Tibial nerve (tissue), 4 donors: ENCODE data around the gene MYMK.
"Not testable (repeated sequence)": the region's sequence is repeated elsewhere in the genome, so short reads cannot be mapped to it uniquely, and the experiment has no call there.

Experiments
- CTCF ChIP-seq, 5 experiments: fragments of 200-600 bp in 3 of 5; fragments of 450-650 bp in 2 of 5; sonication (generic) in 3 of 5; IDR thresholded peaks; one replicate each; pipeline ENCODE4 v1.5.1; 2016 to 2019; ENCODE audit warnings: antibody characterized with exemption in 5 of 5, mild to moderate bottlenecking in 3 of 5, moderate library complexity in 2 of 5
- EP300 ChIP-seq, 2 donors: sonication (generic); formaldehyde crosslinking; IDR thresholded peaks; one replicate each; pipeline ENCODE4 v1.6.1; 2017; ENCODE audit warnings: antibody characterized with exemption in 2 of 2, mild to moderate bottlenecking in 1 of 2
- POLR2A ChIP-seq, 2 donors: fragments of 450-650 bp; IDR thresholded peaks; one replicate each; pipeline ENCODE4 v1.6.1; 2017; ENCODE audit warnings: antibody characterized with exemption in 2 of 2, mild to moderate bottlenecking in 2 of 2, moderate library complexity in 2 of 2

- TF ChIP-seq CTCF (IDR thresholded peaks at IDR 0.05) = peak in 1 of 5 experiments; percentile 90
- TF ChIP-seq POLR2A, EP300 (IDR thresholded peaks at IDR 0.05): not testable (repeated sequence)
Observed at GRCh38 chr9:133563814-133564213, 39.1 kb upstream of the MYMK start.
